ENCODE measurements around the gene GGT5.
"Not testable (repeated sequence)": the region's sequence is repeated elsewhere in the genome, so short reads cannot be mapped to it uniquely, and the experiment has no call there.

Gene GGT5, protein sequence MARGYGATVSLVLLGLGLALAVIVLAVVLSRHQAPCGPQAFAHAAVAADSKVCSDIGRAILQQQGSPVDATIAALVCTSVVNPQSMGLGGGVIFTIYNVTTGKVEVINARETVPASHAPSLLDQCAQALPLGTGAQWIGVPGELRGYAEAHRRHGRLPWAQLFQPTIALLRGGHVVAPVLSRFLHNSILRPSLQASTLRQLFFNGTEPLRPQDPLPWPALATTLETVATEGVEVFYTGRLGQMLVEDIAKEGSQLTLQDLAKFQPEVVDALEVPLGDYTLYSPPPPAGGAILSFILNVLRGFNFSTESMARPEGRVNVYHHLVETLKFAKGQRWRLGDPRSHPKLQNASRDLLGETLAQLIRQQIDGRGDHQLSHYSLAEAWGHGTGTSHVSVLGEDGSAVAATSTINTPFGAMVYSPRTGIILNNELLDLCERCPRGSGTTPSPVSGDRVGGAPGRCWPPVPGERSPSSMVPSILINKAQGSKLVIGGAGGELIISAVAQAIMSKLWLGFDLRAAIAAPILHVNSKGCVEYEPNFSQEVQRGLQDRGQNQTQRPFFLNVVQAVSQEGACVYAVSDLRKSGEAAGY

GRCh38 chr22:24245030-24245431 is at the start of gene GGT5:
Gene GGT5 (minus strand): TSS chr22:24245082. CDS start chr22:24244725, 357 bp downstream.
- DNase-seq (ENCODE audit: extremely low spot score); POLR2A ChIA-PET: not testable (repeated sequence)
- CTCF ChIA-PET, result interaction anchor here (1.6 to 1.8 kb wide), 2 partner anchors 13 to 14 kb away, joined by 4 read pairs; no protein-coding TSS in a partner anchor

DNA sequence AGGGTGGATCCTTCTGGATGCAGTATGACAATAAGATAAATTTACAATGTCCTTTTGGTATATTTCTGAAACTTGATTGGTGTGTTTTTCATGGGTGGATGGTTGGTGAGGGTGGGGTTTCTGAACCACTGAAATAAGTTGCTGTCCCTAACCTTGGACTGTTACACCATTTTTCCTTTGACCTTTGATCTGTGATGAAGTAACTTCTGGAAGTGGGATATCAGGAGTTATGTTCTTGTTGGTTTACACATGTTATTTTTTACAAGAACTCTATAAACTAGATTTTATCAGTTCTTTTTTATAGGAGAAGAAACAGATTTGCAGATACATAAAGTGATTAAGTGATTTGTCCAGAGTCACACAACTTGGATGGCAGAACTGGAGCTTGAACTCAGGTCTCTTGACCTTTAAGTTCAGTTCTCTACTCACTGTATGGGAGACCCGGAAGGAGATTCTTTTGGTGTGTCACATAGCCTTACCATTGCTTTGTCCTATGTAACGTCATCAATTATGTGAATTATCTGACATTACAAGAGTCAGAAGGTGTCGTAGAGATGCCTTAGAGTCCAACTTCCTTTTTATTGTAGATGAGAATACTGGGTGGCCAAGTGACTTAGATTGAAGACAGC is 47.4 kb upstream of the GGT5 start:
- CTCF ChIA-PET; DNase-seq (ENCODE audit: extremely low spot score); POLR2A ChIA-PET: not testable (repeated sequence)

GRCh38 chr22:24291515-24292201 is 46.8 kb upstream of the GGT5 start:
- POLR2A ChIA-PET, result no interaction called here
- CTCF ChIA-PET, result interaction anchor here (0.7 kb wide), 1 partner anchor 21 kb away, joined by 3 read pairs; the partner anchor contains the start of gene SPECC1L
- DNase-seq (ENCODE audit: extremely low spot score), result no peak
- TF ChIP-seq, protein P1, sequence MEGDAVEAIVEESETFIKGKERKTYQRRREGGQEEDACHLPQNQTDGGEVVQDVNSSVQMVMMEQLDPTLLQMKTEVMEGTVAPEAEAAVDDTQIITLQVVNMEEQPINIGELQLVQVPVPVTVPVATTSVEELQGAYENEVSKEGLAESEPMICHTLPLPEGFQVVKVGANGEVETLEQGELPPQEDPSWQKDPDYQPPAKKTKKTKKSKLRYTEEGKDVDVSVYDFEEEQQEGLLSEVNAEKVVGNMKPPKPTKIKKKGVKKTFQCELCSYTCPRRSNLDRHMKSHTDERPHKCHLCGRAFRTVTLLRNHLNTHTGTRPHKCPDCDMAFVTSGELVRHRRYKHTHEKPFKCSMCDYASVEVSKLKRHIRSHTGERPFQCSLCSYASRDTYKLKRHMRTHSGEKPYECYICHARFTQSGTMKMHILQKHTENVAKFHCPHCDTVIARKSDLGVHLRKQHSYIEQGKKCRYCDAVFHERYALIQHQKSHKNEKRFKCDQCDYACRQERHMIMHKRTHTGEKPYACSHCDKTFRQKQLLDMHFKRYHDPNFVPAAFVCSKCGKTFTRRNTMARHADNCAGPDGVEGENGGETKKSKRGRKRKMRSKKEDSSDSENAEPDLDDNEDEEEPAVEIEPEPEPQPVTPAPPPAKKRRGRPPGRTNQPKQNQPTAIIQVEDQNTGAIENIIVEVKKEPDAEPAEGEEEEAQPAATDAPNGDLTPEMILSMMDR (IDR thresholded peaks at IDR 0.05; ENCODE audit: control extremely low read depth, extremely low read depth, low read depth, missing control alignments), result no peak

- TF ChIP-seq, protein P1 (IDR thresholded peaks at IDR 0.05; ENCODE audit: control extremely low read depth, extremely low read depth, low read depth, missing control alignments), result no peak
- ChIA-PET POLR2A (no interaction called here), CTCF (no interaction called here)
- DNase-seq (ENCODE audit: extremely low spot score), result no peak
These were observed 45.6 kb upstream of the GGT5 start for GRCh38 chr22:24290459-24290858.

GRCh38 chr22:24289741-24290163 is 44.9 kb upstream of the GGT5 start:
- CTCF ChIA-PET, result interaction anchor here (1.5 kb wide), 1 partner anchor 15 kb away, joined by 3 read pairs; no protein-coding TSS in a partner anchor
- DNase-seq (ENCODE audit: extremely low spot score), result peak; percentile 10
- TF ChIP-seq, protein P1 (IDR thresholded peaks at IDR 0.05; ENCODE audit: control extremely low read depth, extremely low read depth, low read depth, missing control alignments), result no peak
- POLR2A ChIA-PET, result no interaction called here

DNA sequence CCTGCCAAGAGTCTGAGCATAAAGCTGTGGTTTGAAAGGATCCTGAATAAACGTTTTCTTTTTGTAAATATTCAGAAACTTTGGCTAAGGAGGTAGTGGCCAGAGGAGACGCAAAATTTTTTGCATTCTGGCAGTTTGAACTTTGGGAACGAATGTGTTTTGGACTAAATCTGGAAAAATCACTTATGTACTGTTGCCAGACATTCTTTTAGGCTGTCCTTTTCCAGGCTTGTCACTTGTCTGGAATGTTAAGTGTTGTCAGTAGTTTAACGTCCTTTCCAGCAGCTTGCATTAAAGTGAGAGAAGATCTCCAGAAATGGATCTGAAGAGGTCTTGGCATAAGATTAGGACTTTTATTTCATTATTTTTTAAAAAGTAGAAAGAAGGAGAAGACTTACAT is 44.2 kb upstream of the GGT5 start:
- POLR2A ChIA-PET, result no interaction called here
- TF ChIP-seq, protein P1 (IDR thresholded peaks at IDR 0.05; ENCODE audit: control extremely low read depth, extremely low read depth, low read depth, missing control alignments), result no peak
- DNase-seq (ENCODE audit: extremely low spot score), result no peak
- CTCF ChIA-PET, result interaction anchor here (1.5 kb wide), 1 partner anchor 15 kb away, joined by 3 read pairs; no protein-coding TSS in a partner anchor

GRCh38 chr22:24287801-24288200 is 42.9 kb upstream of the GGT5 start:
- DNase-seq (ENCODE audit: extremely low spot score); POLR2A ChIA-PET; CTCF ChIA-PET: not testable (repeated sequence)

- DNase-seq (ENCODE audit: extremely low spot score); POLR2A ChIA-PET; CTCF ChIA-PET: not testable (repeated sequence)
These were observed 42.3 kb upstream of the GGT5 start for GRCh38 chr22:24287212-24287611.

Measured in GM10248 (cell line).